HG03354 (cell line): ENCODE measurements around the gene METTL5.

ENCODE experiments used
- ATAC-seq: cut with Tn5 transposase; IDR thresholded peaks from one replicate; pipeline ENCODE4 v1.9.1; 2021; ENCODE audit warnings: mild to moderate bottlenecking; ENCODE audit not compliant: unreplicated experiment, poor library complexity, severe bottlenecking

Gene METTL5

GRCh38 chr2:169796441-169796840, 28.3 kb downstream of the METTL5 start:
- ATAC-seq: no peak

GRCh38 chr2:169795181-169795580, 29.5 kb downstream of the METTL5 start:
- ATAC-seq: no peak

DNA sequence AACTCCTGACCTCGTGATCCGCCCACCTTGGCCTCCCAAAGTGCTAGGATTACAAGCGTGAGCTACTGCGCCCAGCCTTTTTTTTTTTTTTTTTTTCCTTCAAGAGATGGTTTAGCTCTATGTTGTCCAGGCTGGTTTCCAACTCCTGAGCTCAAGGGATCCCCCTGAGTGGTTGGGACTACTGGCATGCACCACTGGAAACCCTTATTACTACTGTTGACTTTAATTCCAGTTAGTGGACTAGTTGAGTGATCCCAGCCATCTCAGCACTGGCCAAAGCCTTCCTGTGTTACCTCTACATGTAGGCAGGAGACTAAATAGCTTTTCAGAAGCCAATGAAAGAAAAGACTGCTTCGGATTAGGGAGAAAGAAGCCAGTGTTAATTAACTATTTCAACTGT, 34.1 kb downstream of the METTL5 start:
- no peak for ATAC-seq

DNA sequence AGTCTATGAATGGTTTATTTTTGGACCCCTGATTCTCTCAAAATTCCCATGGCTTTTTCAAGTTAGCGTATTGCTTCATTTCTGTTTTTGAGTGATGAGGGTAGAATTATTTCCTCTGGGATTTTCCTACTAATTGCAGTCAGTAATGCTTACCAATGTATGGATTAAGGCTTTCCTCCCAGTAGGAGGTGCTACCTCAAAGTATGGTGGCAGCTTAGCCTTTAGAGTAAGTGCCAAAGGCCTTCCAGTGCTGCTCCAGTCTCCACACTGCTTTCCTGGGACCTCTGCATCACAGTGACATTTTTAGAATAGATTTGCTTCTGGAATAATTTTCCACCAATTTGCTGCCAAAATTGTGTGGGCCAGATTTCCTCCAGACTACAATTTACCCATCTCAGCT, 42.2 kb downstream of the METTL5 start:
- no peak for ATAC-seq

- no peak for ATAC-seq
Observed at GRCh38 chr2:169781249-169782013, 43.3 kb downstream of the METTL5 start.

DNA sequence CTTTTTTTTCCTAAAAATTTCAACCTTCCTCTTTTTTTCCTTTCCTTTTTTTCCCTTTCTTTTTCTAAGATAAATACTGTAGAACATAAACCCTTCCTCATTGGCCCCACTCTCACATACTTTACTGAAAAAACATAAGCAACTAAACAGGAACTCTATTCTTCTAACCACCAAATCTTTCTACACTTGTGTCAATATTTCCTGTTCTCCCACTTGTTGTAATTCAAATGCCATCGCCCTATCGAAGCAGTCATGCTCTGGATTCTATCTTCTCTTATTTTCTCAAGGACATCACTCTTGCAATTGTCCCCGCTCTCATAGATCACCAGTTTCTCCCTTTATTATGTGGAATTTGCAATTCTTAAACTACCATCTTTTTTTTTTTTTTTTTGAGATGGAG, 46.3 kb downstream of the METTL5 start:
- ATAC-seq: no peak

GRCh38 chr2:169776252-169776761, 48.4 kb downstream of the METTL5 start:
- ATAC-seq: no peak

DNA sequence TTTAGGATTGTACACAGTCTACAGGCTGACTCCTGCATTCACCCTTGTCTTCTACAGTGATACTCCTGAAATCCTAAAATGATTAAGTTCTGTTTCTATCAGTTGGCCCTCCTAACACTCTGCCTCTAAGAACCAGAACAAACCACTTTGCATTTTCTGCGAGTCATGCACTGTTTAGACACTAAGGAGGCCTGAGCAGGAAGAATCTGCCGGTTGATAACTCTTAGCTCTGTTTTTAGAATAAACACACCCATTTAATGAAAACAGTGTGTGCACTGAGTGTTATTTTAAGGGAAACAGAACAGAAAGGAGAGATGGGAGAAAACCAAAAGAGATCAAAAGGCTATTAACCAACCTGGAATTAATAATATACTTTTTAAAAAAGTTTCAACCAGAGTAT, 48.9 kb downstream of the METTL5 start:
- ATAC-seq: no peak

DNA sequence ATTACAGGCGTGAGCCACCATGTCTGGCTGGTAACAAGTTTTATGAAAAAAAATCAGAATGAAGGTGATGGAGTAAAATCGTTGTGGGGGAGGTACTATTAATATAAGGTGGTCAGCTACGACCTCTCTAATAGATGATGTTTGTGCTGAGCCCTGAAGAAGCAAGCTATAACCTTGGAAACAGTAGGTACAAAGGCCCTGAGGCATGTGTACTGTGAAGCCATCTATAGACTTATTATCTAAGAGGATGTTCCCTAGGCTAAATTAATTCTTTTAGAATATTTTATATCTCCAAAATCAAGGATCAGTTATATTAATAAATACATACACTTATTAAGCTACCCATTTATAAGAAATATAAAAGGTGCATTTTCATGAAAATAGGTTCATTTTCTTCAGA, 49.4 kb downstream of the METTL5 start:
- ATAC-seq: no peak

- ATAC-seq: no peak
Observed at GRCh38 chr2:169772651-169773050, 52.1 kb downstream of the METTL5 start.

- ATAC-seq: no peak
Observed at GRCh38 chr2:169771612-169772011, 53.1 kb downstream of the METTL5 start.

DNA sequence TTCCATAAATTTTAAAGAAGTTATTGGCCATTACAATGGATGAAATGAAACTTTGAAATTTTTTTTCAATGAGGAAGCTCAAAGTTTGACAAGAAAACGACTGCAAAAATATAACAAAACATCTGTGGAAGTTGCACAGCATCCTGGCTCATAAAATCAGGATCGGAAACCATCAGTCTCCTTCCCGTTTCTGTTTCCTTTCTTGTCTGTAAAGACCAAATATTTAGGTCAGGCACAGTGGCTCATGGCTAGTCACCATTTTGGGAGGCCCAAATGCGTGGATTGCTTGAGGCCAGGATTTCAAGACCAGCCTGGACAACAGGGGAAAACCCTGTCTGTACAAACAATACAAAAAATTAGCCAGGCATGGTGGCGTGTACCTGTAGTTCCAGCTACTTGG, 53.7 kb downstream of the METTL5 start:
- ATAC-seq: no peak

DNA sequence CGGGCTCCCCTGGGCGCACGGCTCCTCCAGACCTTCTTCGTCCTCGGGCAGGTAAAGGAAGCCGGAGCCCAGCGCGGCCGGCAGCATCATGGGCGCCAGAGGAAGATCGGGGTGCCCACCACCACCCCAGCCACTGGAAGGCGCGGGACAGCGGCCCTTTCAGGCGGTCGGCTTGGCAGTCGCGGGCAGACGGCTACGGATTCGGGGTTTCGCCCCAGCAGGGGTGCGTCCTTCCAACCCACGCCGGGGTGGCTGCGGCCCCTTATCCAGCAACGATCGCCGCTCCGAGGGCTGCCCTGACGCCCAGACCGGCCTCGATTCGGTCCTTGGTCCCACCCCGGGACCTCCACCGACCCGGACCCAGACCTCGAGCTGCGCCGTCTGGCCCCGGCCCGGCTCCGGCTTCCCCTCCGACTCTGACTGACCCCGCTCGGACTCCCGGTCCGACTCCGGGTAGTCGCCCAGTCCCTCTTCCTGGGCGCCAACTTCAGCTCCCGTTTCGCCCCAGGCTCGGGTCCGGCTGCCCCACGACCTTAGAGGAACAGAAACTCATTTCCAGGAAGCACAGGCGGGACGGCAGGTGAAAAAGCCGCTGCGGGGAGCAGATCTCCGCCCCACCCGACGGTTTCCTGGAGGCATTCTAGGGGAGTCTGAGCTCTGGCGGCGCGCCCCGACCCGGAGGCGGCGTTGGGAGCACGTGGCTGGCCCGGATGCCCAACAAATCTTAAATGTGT, 56.3 kb downstream of the METTL5 start:
- no peak for ATAC-seq

DNA sequence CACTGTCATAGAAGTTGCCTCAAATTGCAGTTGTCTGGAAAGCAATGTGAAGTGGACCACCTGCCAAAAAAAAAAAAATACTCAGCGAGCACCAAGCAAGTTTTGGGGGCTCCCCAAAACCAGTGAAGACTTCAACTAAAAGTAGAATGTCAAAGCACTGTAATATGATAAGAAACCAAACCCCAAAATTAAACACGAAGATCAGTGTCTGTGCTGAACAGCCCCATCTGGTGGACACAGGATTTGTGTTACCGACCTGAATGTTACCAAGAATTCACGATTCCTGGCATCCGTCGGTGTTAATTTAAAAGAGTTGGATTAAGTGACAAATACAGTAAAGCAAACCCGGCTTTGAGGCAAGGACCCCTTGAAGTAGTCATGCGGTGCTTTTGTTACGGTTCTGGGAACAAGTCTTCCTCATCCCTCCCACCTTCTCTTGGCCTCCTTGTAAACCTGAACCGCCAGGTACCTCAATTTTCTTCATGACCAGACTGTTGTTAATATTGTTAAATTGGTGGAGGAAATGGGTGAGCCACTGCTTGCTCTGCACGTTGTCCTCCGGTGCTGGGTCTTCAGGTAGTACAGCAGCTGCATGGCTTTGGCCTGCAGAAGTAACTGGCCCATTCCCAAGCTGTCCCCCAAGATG, 57.3 kb downstream of the METTL5 start:
- no peak for ATAC-seq

DNA sequence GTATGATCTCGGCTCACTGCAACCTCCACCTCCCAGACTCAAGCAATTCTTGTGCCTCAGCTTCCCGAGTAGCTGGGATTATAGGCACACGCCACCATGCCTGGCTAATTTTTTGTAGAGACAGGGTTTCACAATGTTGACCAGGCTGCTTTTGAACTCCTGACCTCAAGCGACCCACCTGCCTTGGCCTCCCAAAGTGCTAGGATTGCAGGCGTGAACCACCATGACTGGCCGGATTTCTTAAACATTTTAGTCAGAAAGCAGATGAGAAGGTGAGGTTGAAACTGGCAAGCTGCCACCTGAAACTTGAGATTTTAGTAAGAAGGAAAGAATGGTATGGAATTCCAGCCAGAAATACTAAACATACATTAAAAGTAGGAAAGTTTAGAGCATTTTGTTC, 59.2 kb downstream of the METTL5 start:
- ATAC-seq: no peak

DNA sequence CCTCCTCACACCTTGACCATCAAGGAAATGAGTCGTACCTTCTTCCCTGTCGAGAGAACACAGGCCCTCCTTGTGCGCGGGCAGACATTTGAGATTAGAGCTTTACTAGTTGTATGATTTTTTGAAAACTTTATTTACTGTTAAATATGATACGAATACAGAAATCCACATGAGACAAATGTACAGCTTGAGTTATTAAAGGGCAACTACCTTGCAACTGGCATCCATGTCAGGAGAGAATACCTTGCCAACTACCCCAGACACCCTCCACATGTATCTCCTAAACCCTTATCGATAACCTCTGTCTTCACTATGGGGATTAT, 62.8 kb downstream of the METTL5 start:
- ATAC-seq: no peak
